Activated T-cell treated with anti-CD3 and anti-CD28 coated beads for 4 hours (primary cell): Measurements from ENCODE around the gene MAPK14.
"Not testable (repeated sequence)": the region's sequence is repeated elsewhere in the genome, so short reads cannot be mapped to it uniquely, and the experiment has no call there.

Experiments used
- DNase-seq: peaks from one replicate; pipeline ENCODE4 v3.0.0-alpha.2; 2020

The MAPK14 gene

GRCh38 chr6:36070252-36070651 lies 42.6 kb downstream of the MAPK14 start:
- DNase-seq = no peak

- DNase-seq = no peak
Observed at GRCh38 chr6:36071281-36071680, 43.7 kb downstream of the MAPK14 start.

- no peak for DNase-seq
Observed at GRCh38 chr6:36071714-36072113, 44.1 kb downstream of the MAPK14 start.

- DNase-seq = no peak
Observed at GRCh38 chr6:36072681-36073080, 45.1 kb downstream of the MAPK14 start.

- no peak for DNase-seq
Observed at GRCh38 chr6:36073587-36073986, 46.0 kb downstream of the MAPK14 start.

GRCh38 chr6:36075656-36076055 lies 48.0 kb downstream of the MAPK14 start:
- no peak for DNase-seq

GRCh38 chr6:36076178-36077063 lies 48.8 kb downstream of the MAPK14 start:
- DNase-seq = no peak

- DNase-seq = no peak
Observed at GRCh38 chr6:36078159-36078558, 50.6 kb downstream of the MAPK14 start.

GRCh38 chr6:36079601-36080000 lies 52.0 kb downstream of the MAPK14 start:
- no peak for DNase-seq

GRCh38 chr6:36082318-36082717 lies 54.7 kb downstream of the MAPK14 start:
- no peak for DNase-seq

- DNase-seq = no peak
Observed at GRCh38 chr6:36083446-36083845, 55.8 kb downstream of the MAPK14 start.

- not testable (repeated sequence) for DNase-seq
Observed at GRCh38 chr6:36088204-36088603, 60.6 kb downstream of the MAPK14 start.

GRCh38 chr6:36089048-36089447 lies 61.4 kb downstream of the MAPK14 start:
- no peak for DNase-seq

GRCh38 chr6:36094238-36094637 lies 66.6 kb downstream of the MAPK14 start:
- DNase-seq = no peak

GRCh38 chr6:36094753-36095496 lies 67.3 kb downstream of the MAPK14 start:
- DNase-seq = peak; percentile 80

- no peak for DNase-seq
Observed at GRCh38 chr6:36095497-36096391, 68.1 kb downstream of the MAPK14 start.

GRCh38 chr6:36098253-36098919 lies 70.8 kb downstream of the MAPK14 start:
- no peak for DNase-seq

GRCh38 chr6:36098920-36099647 lies 71.5 kb downstream of the MAPK14 start:
- DNase-seq = no peak

GRCh38 chr6:36099869-36100483 lies 72.4 kb downstream of the MAPK14 start:
- DNase-seq = no peak

- DNase-seq = no peak
Observed at GRCh38 chr6:36101691-36102090, 74.1 kb downstream of the MAPK14 start.

GRCh38 chr6:36102853-36103252 lies 75.2 kb downstream of the MAPK14 start:
- no peak for DNase-seq
